ENCODE results near the gene FCN3.

GRCh38 chr1:27357281-27358037 lies 17.2 kb downstream of the FCN3 start:
- TF ChIP-seq, protein P1, sequence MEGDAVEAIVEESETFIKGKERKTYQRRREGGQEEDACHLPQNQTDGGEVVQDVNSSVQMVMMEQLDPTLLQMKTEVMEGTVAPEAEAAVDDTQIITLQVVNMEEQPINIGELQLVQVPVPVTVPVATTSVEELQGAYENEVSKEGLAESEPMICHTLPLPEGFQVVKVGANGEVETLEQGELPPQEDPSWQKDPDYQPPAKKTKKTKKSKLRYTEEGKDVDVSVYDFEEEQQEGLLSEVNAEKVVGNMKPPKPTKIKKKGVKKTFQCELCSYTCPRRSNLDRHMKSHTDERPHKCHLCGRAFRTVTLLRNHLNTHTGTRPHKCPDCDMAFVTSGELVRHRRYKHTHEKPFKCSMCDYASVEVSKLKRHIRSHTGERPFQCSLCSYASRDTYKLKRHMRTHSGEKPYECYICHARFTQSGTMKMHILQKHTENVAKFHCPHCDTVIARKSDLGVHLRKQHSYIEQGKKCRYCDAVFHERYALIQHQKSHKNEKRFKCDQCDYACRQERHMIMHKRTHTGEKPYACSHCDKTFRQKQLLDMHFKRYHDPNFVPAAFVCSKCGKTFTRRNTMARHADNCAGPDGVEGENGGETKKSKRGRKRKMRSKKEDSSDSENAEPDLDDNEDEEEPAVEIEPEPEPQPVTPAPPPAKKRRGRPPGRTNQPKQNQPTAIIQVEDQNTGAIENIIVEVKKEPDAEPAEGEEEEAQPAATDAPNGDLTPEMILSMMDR (IDR thresholded peaks at IDR 0.05 in 4 of 5, conservative IDR thresholded peaks at IDR 0.05 in 1 of 5) = peak; percentile 94 to 98 (median 98)
- TF ChIP-seq POLR2A (IDR thresholded peaks at IDR 0.05) = no peak

Measured in gastrocnemius medialis (tissue), 4 donors.